Omental fat pad (tissue), 4 donors: Measurements from ENCODE around the gene DEFB131B. TPM values are rescaled to one million over a fixed set of nuclear protein-coding genes. Genes with fewer than 3 reads are reported as not detected.
"Not testable (repeated sequence)": the region's sequence is repeated elsewhere in the genome, so short reads cannot be mapped to it uniquely, and the experiment has no call there.

ENCODE experiments used
- ATAC-seq: fragments of 150-250 bp; one replicate; pipeline ENCODE4 v1.9.1; 2016; ENCODE audit warnings: mild to moderate bottlenecking, moderate library complexity; ENCODE audit not compliant: low FRiP score
- DNase-seq: peaks from one replicate; pipeline ENCODE4 v3.0.0-alpha.2; 2019; ENCODE audit warnings: low spot score
- total RNA-seq, 4 donors: library from RNA; depleted of rRNA; stranded (reverse); fragments of >200 nt; gene quantifications; one replicate each; pipeline ENCODE4 v1.1.0, GENCODE V29; 2016
- TF ChIP-seq, protein P1 (sequence below), 3 donors: fragments of 450-650 bp; IDR thresholded peaks; one replicate each; pipeline ENCODE4 v1.5.1; 2016 to 2017; ENCODE audit warnings: antibody characterized with exemption in 3 of 3, mild to moderate bottlenecking in 3 of 3, moderate library complexity in 2 of 3

DEFB131B gene, protein sequence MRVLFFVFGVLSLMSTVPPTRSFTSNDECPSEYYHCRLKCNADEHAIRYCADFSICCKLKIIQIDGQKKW
- not detected for total RNA-seq

DNA sequence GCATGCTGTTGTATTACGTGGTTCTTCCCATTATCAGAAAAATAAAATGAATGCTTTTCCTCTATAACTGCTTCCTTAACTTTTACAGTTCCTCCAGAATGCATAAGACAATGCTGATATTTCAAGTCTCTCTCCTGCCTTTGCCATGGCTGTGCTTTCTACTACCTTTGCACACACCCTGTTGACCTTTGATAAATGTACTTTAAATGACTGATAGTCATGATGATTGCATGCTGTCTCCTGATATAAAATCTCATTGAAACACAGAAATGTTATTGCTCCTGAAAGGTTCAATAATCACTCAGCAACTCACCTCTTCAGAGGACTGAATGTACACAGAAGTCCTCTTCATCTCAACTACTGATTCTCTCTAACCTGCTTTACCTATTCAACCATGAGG lies at the start of gene DEFB131B:
Gene DEFB131B, plus strand, starts transcription at position 395 of the 400 bp plus-strand sequence. Its CDS starts 0 bp downstream, at position 395.
- ATAC-seq, DNase-seq: not testable (repeated sequence)

DNA sequence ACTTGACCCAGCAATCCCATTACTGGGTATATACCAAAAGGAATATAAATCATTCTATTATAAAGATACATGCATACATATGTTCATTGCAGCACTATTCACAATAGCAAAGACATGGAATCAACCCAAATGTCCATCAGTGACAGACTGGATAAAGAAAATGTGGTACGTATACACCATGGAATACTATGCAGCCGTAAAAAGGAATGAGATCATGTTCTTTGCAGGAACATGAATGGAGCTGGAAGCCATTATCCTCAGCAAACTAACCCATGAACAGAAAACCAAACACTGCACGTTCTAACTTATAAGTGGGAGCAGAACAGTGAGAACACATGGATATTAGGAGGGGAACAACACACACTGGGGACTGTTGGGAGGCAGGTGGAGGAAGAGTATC lies 49.0 kb upstream of the DEFB131B start:
- not testable (repeated sequence) for ATAC-seq, DNase-seq

DNA sequence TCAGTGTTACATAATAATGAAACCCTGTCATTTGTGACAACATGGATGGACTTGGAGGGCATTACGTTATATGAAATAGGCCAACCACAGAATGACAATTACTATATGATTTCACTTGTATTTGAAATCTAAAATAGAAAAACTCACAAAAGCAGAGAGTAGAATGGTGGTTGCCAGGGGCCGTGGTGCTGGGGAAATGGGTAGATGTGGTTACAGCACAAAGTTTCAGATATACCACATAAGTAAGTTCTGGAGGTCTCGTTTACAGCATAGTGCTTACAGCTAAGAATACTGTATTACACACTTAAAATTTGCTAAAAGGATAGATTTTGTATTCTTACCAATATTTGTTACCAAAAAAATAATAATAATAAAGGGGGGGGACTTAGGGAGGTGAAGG lies 48.6 kb upstream of the DEFB131B start:
- DNase-seq, ATAC-seq: not testable (repeated sequence)

DNA sequence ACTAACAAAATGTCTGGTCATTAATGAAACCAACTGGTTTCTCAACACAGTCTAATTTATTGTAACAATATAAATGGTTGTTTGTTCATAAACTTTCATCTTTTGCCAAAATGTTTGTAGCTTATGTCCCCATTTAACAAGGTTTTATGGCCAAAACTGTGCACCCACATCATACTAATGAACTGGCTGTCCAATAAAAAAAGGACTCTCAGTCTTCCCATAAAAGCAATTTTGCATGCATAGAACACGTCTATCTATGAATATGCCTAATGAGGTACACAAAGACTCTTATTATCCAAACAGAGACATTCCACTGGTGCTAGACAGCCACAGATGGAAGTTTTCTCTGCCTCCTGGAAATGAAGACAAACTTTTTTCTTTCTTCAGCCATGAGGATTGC lies 45.4 kb upstream of the DEFB131B start, which contains the start of gene DEFB108B:
Gene DEFB108B, plus strand, starts transcription at position 390 of the 400 bp plus-strand sequence. Its CDS starts 0 bp downstream, at position 390.
- not testable (repeated sequence) for DNase-seq, ATAC-seq

DNA sequence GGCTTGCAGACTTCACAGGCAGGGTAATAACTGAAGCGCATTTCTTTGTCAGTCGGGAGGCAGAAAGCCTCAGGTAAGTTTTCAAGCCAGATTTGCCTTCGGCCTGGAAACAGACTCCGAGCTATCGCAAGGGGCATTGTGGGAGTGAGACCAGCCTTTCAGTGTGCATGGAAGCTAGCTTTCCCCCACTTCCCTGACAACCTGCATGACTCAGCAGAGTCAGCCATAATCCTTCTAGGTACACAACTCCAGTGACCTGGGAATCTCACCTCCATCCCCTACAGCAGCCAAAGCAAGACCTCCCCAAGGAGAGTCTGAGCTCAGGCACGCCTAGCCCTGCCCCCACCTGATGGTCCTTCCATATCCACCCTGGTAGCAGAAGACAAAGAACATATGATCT lies 35.5 kb upstream of the DEFB131B start:
- not testable (repeated sequence) for DNase-seq, ATAC-seq

DNA sequence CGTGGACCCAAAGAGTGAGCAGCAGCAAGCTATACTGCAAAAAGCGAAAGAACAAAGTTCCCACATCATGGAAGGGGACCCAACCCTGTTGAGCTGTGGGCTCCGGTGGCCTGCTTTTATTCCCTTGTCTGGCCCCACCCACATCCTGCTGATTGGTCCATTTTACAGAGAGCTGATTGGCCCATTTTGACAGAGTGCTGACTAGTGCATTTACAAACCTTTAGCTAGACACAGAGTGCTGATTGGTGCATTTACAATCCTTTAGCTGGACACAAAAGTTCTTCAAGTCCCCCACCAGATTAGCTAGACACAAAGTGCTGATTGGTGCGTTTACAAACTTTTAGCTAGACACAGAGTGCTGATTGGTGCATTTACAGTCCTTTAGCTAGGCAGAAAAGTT lies 34.9 kb upstream of the DEFB131B start:
- ATAC-seq, DNase-seq: not testable (repeated sequence)

DNA sequence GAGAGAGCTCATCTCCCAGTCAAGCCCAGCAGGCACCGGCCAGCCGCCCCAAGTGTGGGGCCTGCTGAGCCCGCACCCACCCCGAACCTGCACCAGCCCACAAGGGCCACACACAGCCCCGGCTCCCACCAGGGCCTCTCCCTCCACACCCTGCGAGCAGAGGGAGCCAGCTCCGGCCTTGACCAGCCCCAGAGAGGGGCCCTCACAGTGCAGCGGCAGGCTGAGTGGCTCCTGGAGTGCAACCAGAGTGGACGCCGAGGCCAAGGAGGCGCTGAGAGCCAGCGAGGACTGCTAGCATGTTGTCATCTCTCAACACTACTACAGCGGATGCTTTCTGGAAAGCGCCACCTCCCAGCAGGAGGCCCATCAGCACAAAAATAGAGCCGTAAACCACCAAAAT lies 34.4 kb upstream of the DEFB131B start:
- ATAC-seq, result no peak
- TF ChIP-seq, protein P1, sequence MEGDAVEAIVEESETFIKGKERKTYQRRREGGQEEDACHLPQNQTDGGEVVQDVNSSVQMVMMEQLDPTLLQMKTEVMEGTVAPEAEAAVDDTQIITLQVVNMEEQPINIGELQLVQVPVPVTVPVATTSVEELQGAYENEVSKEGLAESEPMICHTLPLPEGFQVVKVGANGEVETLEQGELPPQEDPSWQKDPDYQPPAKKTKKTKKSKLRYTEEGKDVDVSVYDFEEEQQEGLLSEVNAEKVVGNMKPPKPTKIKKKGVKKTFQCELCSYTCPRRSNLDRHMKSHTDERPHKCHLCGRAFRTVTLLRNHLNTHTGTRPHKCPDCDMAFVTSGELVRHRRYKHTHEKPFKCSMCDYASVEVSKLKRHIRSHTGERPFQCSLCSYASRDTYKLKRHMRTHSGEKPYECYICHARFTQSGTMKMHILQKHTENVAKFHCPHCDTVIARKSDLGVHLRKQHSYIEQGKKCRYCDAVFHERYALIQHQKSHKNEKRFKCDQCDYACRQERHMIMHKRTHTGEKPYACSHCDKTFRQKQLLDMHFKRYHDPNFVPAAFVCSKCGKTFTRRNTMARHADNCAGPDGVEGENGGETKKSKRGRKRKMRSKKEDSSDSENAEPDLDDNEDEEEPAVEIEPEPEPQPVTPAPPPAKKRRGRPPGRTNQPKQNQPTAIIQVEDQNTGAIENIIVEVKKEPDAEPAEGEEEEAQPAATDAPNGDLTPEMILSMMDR (IDR thresholded peaks at IDR 0.05), result no peak
- no peak for DNase-seq

DNA sequence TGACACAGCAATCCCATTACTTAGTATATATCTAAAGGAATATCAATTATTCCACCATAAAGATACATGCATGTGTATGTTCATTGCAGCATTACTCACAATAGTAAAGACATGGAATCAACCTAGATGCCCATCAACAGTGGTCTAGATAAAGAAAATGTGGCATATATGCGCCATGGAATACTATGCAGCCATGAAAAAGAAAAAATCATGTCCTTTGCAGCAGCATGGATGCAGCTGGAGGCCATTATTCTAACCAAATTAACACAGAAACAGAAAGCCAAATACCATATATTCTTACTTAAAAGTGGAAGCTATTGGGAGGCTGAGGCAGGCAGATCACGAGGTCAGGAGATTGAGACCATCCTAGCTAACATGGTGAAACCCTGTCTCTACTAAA lies 24.4 kb upstream of the DEFB131B start:
- not testable (repeated sequence) for DNase-seq, ATAC-seq

DNA sequence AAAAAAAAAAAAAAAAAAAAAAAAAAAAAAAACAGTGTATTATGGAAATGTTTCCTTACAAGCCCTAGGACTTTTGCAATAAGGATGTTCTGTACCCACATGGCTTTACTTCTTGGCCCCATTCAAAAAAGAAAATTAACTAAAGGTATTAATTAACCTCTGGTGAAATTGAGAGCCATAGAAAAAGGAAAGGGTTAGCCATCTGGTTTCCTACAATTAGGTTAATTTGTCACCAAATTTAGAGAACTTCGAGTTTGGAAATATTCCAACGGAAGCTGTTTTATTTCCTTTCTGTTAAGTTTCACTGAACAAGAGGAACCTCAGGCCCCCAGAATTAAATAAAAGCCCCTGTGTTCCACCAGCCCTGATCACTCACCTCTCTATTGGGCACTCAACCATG lies 22.4 kb upstream of the DEFB131B start:
- not testable (repeated sequence) for ATAC-seq, DNase-seq

DNA sequence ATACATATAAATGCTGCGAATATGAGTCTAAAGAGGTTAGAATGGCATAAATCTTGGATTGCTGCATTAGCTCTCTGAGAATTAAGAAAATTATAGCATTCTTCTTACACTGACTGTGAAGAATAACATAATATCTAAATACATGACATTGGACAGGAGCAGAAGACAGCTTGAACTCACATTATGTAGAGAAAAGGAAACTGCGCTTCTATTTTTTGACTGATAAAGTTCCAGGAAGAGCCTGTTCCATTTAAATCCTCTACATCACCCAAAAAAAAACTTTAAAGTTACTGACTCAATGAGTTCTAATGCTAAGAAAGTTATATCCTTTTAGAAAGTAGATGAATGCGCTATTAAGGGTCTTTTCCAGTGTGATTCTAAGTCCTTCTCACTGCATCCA lies 17.4 kb upstream of the DEFB131B start:
- not testable (repeated sequence) for DNase-seq, ATAC-seq

DNA sequence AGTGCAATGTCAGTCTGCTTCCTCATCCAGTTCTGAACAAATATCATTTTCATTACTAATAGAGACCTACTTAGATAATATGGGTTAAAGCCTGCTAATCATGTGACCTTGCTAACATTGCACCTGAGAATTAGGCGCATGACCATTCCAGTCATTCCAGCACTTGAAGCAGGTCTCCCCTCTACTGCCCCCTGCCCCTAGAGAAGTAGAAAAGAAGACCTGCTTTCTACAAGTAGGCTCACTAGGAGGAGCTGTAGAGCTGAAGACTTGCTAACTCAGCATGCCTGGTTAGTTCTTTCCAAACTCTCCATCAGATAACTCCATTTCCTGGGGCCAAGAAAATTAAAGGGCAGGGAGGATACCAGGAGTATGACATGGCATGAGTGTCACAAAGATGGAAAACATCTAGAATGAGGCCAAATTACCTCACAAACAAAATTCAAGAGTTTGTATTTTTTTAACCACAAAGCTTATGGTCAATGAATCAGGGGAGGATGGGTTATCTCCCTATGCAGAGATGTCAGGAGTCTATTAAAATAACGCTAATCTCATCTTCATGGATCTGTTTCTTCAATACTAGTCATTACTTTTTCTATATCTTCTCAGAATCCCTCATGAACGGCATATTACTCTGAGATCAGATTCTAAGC lies 14.2 kb upstream of the DEFB131B start:
- DNase-seq, ATAC-seq: not testable (repeated sequence)

DNA sequence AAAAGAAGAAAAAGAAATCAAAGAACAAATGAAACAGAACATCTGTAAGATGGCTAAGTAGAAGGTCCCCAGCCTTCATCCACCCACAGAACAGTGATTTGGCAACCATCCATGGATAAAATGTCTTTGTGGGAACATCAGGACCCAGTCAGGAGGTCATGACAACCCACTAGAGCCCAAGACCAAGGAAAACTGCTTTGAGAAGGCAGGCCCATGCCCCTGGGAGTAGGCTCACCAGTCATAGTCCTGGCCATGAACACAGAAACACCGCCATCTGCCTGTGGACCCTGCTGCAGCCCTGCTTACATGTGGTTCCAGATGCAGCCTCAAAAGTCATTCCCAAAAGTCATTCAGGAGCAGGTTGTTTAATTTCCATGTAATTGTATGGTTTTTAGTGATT lies 11.0 kb upstream of the DEFB131B start:
- ATAC-seq, DNase-seq: not testable (repeated sequence)

DNA sequence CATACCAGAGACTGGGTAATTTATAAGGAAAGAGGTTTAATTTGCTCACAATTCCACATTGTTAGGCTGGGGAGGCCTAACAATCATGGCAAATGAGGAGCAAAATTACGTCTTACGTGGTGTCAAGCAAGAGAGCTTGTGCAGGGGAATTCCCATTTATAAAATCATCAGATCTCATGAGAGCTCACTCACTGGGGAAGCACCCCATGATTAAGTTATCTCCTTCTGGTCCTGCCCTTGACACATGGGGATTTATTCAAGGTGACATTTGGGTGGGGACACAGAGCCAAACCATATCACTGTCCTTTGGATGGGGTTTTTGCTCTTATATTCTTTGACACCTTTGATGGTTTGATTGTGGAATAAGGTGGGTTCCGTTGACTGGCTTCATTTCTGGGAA lies 8.3 kb upstream of the DEFB131B start:
- not testable (repeated sequence) for ATAC-seq

DNA sequence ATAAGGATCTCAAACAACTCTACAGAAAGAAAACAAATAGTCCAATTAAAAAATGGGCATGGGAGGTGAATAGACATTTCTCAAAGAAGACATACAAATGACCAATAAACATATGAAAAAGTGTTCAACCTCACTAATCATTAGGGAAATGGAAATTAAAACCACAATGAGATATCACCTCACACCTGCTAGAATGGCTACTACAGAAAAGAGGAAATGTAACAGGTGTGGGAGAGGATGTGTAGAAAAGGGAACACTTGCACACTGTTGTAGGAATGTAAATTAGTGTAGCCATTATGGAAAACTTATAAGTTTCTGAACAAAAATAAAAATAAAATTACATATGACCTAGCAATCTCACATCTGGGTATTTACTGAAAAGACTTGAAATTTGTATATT lies 7.6 kb upstream of the DEFB131B start:
- not testable (repeated sequence) for DNase-seq, ATAC-seq

More for the DNA sequence above, 8.3 kb upstream of the DEFB131B start:
- not testable (repeated sequence) for DNase-seq

DNA sequence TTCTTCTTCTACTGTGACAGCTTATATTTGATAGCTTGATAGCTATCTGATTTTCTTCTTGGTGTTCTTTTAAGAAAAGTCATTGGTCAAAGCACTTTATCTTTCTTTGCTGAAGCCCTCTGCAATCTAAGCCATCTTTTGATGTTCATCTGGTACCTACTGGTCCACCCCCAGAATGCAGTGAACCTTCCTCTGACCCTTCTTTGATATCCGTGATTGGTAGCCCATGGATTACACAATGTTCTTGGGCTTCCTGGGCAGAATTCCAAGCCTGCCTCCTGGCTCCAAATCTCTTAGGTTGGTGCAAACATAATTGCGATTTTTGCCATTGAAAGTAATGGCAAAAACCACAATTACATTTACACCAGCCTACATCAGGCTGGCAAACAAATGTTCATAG lies 2.0 kb upstream of the DEFB131B start:
- not testable (repeated sequence) for ATAC-seq, DNase-seq

DNA sequence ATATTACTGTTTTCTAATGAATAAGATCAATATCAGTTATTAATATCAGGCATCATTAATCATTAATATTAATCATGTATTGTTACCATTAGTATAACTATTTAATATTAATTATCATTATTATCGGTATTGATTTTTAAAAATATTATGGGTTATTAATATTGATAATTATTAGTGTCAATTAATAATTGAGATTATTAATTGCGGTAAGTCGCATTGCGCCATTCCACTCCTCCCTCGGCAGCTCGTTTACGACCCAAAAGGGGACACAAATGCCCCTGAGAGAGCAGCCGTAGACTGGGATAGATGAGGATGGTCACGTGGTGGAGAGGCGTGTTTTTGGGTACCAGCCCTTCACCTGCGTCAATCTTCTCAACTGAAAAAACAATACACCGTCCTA lies 7.6 kb downstream of the DEFB131B start:
- not testable (repeated sequence) for ATAC-seq, DNase-seq

DNA sequence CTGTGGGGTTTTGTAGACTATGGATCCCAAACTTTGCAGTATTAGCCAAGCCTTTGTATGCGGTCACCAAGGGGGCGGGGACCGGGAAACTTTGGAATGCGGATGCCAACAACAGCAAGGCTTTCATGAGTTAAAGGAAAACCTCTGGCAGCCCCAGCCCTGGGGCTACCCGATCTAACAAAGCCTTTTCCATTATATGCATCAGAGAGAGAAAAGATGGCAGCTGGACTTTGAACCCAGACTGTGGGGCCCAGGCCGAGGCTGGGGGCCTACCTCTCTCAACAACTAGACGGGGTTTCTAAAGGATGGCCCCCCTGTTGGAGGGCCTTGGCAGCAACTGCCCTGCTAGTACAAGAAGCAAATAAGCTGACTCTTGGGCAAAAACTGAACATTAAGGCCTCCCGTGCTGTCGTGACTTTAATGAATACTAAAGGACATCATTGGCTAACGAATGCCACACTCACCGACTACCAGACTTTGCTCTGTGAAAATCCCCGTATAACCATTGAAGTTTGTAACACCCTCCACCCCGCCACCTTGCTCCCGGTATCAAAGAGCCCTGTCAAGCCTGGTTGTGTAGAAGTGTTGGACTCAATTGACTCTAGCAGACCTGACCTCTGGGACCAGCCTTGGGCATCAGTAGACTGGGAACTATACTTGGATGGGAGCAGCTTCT lies 10.2 kb downstream of the DEFB131B start:
- ATAC-seq, DNase-seq: not testable (repeated sequence)

DNA sequence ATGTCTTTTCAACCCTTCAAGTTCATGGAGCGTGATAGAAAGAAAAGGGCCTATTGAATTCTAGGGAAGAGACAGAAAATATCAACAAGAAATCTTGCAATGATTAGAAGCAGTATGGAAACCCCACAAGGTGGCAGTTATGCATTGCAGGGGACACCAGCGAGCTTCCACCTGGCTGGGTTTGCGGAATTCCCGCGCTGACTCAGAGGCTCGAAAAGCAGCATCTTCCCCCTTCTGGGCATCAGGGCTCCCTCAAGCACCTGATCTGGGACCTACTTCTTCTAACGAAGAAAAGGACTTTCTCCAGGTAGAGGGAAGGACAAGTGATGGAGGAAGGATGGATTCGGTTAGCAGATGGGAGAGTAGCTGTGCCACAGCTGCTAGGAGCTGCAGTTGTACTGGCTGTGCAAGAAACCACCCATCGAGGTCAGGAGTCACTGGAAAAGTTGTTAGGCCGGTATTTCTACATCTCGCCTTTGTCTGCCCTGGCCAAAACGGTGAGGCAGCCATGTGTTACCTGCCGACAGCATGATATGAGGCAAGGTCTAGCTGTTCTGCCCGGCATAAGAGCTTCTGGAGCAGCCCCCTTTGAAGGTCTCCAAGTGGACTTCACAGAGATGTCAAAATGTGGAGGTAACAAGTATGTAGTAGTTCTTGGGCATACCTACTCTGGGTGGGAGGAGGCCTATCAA lies 11.1 kb downstream of the DEFB131B start:
- not testable (repeated sequence) for ATAC-seq, DNase-seq
